Endodermal cell (in vitro differentiated cells): ENCODE data around the gene ANO8. TPM values are rescaled to one million over a fixed set of nuclear protein-coding genes. Genes with fewer than 3 reads are reported as not detected.
A peak's percentile ranks its signal among the peaks of the same experiment; 100 is the strongest.

Experiments
- DNase-seq: peaks from one replicate; pipeline ENCODE4 v3.0.0-alpha.2; 2017
- H3K27ac ChIP-seq: 2 replicates; pipeline ENCODE4 v1.5.1; 2013; ENCODE audit warnings: mild to moderate bottlenecking, low read depth, low read length, moderate library complexity
- H3K27me3 ChIP-seq: 2 replicates; pipeline ENCODE4 v1.6.1; 2013; ENCODE audit warnings: mild to moderate bottlenecking, low read length, moderate library complexity; ENCODE audit not compliant: insufficient read depth, control insufficient read depth, poor library complexity, severe bottlenecking
- H3K36me3 ChIP-seq: 2 replicates; pipeline ENCODE4 v1.7.0; 2013; ENCODE audit warnings: mild to moderate bottlenecking, low read length, moderate library complexity; ENCODE audit not compliant: control insufficient read depth, insufficient read depth
- H3K4me1 ChIP-seq: one replicate; pipeline ENCODE4 v1.7.0; 2013; ENCODE audit warnings: low read length; ENCODE audit not compliant: control insufficient read depth, insufficient read depth
- H3K4me3 ChIP-seq: 2 replicates; pipeline ENCODE4 v1.5.1; 2013; ENCODE audit warnings: mild to moderate bottlenecking, low read length, moderate library complexity
- H3K9ac ChIP-seq: 2 replicates; pipeline ENCODE4 v1.6.1; 2013; ENCODE audit warnings: mild to moderate bottlenecking, low read length, moderate library complexity; ENCODE audit not compliant: poor library complexity, severe bottlenecking; ENCODE audit errors: extremely low read depth
- H3K9me3 ChIP-seq: 2 replicates; pipeline ENCODE4 v1.6.1; 2013; ENCODE audit warnings: mild to moderate bottlenecking, low read length, moderate library complexity; ENCODE audit not compliant: control insufficient read depth
- H3K27ac Mint-ChIP-seq: 2 replicates; pipeline ENCODE4 v1.8.0; 2020; ENCODE audit warnings: mixed read lengths
- H3K27me3 Mint-ChIP-seq: 2 replicates; pipeline ENCODE4 v1.8.0; 2021; ENCODE audit warnings: mild to moderate bottlenecking, mixed read lengths; ENCODE audit not compliant: insufficient read depth
- H3K36me3 Mint-ChIP-seq: 2 replicates; pipeline ENCODE4 v1.8.0; 2020; ENCODE audit warnings: low read depth, mixed read lengths
- H3K4me1 Mint-ChIP-seq: 2 replicates; pipeline ENCODE4 v1.8.0; 2020; ENCODE audit warnings: mixed read lengths
- H3K4me3 Mint-ChIP-seq: 2 replicates; pipeline ENCODE4 v1.8.0; 2020; ENCODE audit warnings: mild to moderate bottlenecking, moderate library complexity, mixed read lengths
- H3K9me3 Mint-ChIP-seq: 2 replicates; pipeline ENCODE4 v1.8.0; 2020; ENCODE audit warnings: mild to moderate bottlenecking, mixed read lengths
- WGBS, 2 experiments: methylation state at CpG; one replicate each; pipeline versions ENCODE4 v1.1.5 to v1.1.7; 2013; ENCODE audit warnings: missing lambda C conversion rate in 2 of 2, mixed read lengths in 1 of 2; ENCODE audit not compliant: insufficient coverage in 1 of 2, insufficient read length in 1 of 2; 5-methylcytosine and 5-hydroxymethylcytosine counted together
- total RNA-seq, 2 donors: library from RNA; stranded (reverse); fragmentation: NEBNext Ultra II Directional in 1 of 2; extraction: Animal tissue kit (Norgen Biotek cat#: 25700) in 1 of 2; gene quantifications; 2 replicates in 1 of 2; 3 replicates in 1 of 2; pipeline ENCODE4 v1.2.1, GENCODE V29; 2021
- TF ChIP-seq, protein P1 (sequence below): fragments of 200-600 bp; sonication (generic); conservative IDR thresholded peaks from 2 replicates; pipeline ENCODE4 v1.5.0; 2021; ENCODE audit warnings: antibody characterized with exemption, mild to moderate bottlenecking

The ANO8 gene
- total RNA-seq, 2 donors from 2014 or later, result 27.5 to 29.5 TPM

DNA sequence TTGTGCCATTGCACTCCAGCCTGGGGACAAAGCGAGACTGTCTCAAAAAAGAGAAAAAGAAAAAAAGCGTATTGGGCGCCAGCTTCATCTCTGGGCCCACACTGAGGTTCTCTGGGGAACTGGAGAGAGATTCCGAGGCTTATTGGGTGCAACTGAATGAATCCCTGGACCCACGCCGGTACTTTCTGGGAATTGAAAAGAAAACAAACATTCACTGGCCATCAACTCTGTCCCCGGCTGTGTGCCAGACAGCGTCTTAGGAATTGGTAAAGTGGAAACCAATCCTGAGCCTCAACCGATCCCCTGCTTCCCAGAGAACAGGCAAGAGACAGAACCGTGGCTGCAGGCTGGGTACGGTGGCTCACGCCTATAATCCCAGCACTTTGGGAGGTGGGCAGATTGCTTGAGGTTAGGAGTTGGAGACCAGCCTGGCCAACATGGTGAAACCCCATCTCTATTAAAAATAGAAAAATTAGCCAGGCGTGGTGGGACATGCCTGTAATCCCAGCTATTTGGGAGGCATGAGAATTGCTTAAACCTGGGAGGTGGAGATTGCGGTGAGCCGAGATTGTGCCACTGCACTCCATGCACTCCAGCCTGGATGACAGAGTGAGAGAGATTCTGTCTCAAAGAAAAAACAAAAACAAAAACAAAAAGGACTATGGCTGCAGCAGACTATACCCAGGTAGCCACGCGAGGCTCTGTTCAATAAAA, 8.6 kb downstream of the ANO8 start:
- DNase-seq, result peak; percentile 45
- no peak overlapping the region for H3K27ac ChIP-seq
- H3K9me3 ChIP-seq, result no peaks in the 10 kb centered on the region
- H3K4me3 ChIP-seq, result no peak overlapping the region
- 91 to 92% methylated on average over 14 to 17 of the region's 17 CpGs for WGBS, 2 experiments
- no peaks in the 10 kb centered on the region for H3K27me3 ChIP-seq
- Mint-ChIP-seq H3K27ac (no peak overlapping the region), H3K36me3 (peaks cover 21% of the 10 kb centered on the region), H3K4me3 (no peak overlapping the region), H3K27me3 (peaks cover 22% of the 10 kb centered on the region), H3K9me3 (no peaks in the 10 kb centered on the region), H3K4me1 (peaks cover 1% of the 10 kb centered on the region)
- TF ChIP-seq, protein P1, sequence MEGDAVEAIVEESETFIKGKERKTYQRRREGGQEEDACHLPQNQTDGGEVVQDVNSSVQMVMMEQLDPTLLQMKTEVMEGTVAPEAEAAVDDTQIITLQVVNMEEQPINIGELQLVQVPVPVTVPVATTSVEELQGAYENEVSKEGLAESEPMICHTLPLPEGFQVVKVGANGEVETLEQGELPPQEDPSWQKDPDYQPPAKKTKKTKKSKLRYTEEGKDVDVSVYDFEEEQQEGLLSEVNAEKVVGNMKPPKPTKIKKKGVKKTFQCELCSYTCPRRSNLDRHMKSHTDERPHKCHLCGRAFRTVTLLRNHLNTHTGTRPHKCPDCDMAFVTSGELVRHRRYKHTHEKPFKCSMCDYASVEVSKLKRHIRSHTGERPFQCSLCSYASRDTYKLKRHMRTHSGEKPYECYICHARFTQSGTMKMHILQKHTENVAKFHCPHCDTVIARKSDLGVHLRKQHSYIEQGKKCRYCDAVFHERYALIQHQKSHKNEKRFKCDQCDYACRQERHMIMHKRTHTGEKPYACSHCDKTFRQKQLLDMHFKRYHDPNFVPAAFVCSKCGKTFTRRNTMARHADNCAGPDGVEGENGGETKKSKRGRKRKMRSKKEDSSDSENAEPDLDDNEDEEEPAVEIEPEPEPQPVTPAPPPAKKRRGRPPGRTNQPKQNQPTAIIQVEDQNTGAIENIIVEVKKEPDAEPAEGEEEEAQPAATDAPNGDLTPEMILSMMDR, result no peak
- peaks cover 3% of the 10 kb centered on the region for H3K36me3 ChIP-seq
- H3K4me1 ChIP-seq, result no peaks in the 10 kb centered on the region
- no peak overlapping the region for H3K9ac ChIP-seq

DNA sequence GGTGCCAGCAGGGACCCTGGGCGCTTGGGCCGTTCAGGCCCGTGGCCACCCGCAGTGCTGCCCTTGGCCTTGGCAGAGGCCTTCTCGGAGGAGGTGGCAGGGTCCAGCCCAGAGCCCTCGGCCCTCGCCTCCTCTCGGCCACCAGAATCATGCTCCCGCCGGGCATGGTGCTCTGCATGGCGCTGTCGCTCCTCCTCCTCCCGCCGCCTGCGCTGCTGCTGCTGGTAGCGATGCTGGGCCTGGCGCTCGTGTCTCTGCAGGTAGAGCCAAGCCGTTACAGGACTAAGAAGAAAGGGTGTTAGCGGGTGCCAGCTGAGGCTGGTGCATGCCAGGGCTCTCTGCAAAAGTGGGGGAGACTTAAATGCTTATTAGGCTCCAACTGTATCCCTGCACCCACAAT, 9.5 kb downstream of the ANO8 start:
- no peak overlapping the region for H3K4me3 ChIP-seq
- no peaks in the 10 kb centered on the region for H3K4me1 ChIP-seq
- Mint-ChIP-seq H3K36me3 (peaks cover 17% of the 10 kb centered on the region), H3K4me3 (no peak overlapping the region), H3K27ac (no peak overlapping the region), H3K9me3 (no peaks in the 10 kb centered on the region), H3K27me3 (peaks cover 14% of the 10 kb centered on the region), H3K4me1 (peaks cover 1% of the 10 kb centered on the region)
- DNase-seq, result no peak
- no peaks in the 10 kb centered on the region for H3K27me3 ChIP-seq
- H3K36me3 ChIP-seq, result peaks cover 6% of the 10 kb centered on the region
- TF ChIP-seq, protein P1, result no peak
- 94 to 96% methylated on average over 15 to 20 of the region's 20 CpGs for WGBS, 2 experiments
- H3K27ac ChIP-seq, result no peak overlapping the region
- H3K9me3 ChIP-seq, result no peaks in the 10 kb centered on the region
- H3K9ac ChIP-seq, result no peak overlapping the region

DNA sequence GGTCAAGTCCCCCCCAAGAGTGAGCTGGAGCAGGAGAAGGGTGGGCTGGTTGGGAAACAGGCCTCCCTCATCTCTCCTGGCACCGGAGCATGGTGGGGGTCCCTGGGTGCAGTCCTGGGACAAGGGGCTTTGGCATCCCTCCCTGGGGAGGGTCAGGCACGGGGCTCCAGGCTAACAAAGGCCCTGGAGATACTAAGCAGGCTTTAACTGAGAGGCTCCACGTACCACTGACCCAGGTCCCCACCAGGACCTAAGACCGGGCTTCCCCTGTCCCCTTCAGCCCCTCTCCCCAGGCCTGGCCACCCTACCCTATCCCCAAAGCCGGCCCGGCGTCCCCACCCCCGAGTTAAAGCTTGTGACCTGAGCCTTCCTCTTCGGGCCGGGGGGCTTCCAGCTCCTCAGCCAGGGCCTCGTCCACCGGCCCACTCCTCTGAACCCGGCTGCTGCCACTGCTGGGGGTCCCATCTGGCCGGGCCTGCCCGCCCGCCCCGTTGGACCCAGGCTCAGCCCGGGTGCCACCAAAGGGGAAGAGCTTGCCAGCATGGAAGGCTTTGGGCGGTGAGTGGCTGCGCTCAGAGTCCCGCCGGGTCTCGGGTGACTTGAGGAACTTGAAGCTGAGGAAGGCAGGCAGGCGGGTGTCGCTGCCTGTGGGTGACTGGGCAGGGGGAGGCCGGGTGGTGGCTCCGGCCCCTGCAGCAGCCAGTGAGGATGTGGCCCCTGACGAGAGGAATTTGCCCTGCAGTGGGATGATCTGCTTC, 10.1 kb downstream of the ANO8 start:
- Histone ChIP-seq H3K4me1 (no peaks in the 10 kb centered on the region), H3K27ac (no peak overlapping the region), H3K4me3 (no peak overlapping the region), H3K9ac (no peak overlapping the region), H3K36me3 (peaks cover 11% of the 10 kb centered on the region), H3K27me3 (no peaks in the 10 kb centered on the region), H3K9me3 (no peaks in the 10 kb centered on the region)
- TF ChIP-seq, protein P1, result no peak
- Mint-ChIP-seq H3K4me3 (no peak overlapping the region), H3K27me3 (peaks cover 8% of the 10 kb centered on the region), H3K9me3 (no peaks in the 10 kb centered on the region), H3K36me3 (peaks cover 23% of the 10 kb centered on the region), H3K27ac (no peak overlapping the region), H3K4me1 (peaks cover 1% of the 10 kb centered on the region)
- peak; percentile 44 for DNase-seq
- 93% methylated on average over 16 to 28 of the region's 28 CpGs for WGBS, 2 experiments
